H1 (cell line): ENCODE measurements around the gene NPSR1. TPM values are rescaled to one million over a fixed set of nuclear protein-coding genes. Genes with fewer than 3 reads are reported as not detected.

Experiments
- CHD7 ChIP-seq: fragments of 300-600 bp; sonication (generic); IDR thresholded peaks from 2 replicates; pipeline ENCODE4 v1.7.1; 2012; ENCODE audit warnings: low read length, moderate library complexity, mild to moderate bottlenecking, inconsistent platforms; ENCODE audit not compliant: insufficient replicate concordance
- KDM4A ChIP-seq: IDR thresholded peaks from one replicate; pipeline ENCODE4 v1.7.1; 2012; ENCODE audit warnings: low read depth, mild to moderate bottlenecking, moderate library complexity, low read length, inconsistent platforms; ENCODE audit not compliant: severe bottlenecking
- PHF8 ChIP-seq: fragments of 200-600 bp; sonication (generic); conservative IDR thresholded peaks from 2 replicates; pipeline ENCODE4 v1.7.1; 2012; ENCODE audit warnings: low read depth, mild to moderate bottlenecking, inconsistent platforms, low read length, moderate library complexity
- SRF ChIP-seq: IDR thresholded peaks from 2 replicates; pipeline ENCODE4 v1.6.1; 2011; ENCODE audit warnings: mild to moderate bottlenecking, low read depth, low read length, moderate library complexity
- polyA plus RNA-seq, 7 experiments: library from polyadenylated mRNA; depleted of rRNA in 3 of 7; stranded (reverse) in 5 of 7; unstranded in 2 of 7; fragments of >200 nt in 5 of 7; fragments of 200-250 nt in 2 of 7; gene quantifications; 1 replicate in 5 of 7; 2 replicates in 1 of 7; 4 replicates in 1 of 7; pipeline versions ENCODE4 v1.2.1 to v1.2.3, GENCODE V29; 2011 to 2013; ENCODE audit warnings: missing spikeins in 2 of 7, mixed read lengths in 2 of 7
- total RNA-seq: library from RNA; stranded (reverse); fragmentation: NEBNext Ultra II Directional; extraction: Animal tissue kit (Norgen Biotek cat#: 25700); gene quantifications from 2 replicates; pipeline ENCODE4 v1.2.1, GENCODE V29; 2021

Gene NPSR1
- total and polyA plus RNA-seq, 2 of the 8 experiments (the other 6 are each of a cell fraction or from before 2014, with no cell fraction given) = not detected

- TF ChIP-seq CHD7 = no peak
- TF ChIP-seq KDM4A = no peak
- TF ChIP-seq PHF8 = no peak
- no peak for TF ChIP-seq SRF
These were observed 89.3 kb downstream of the NPSR1 start (continued) for GRCh38 chr7:34747176-34747781.
